Mesodermal cell (in vitro differentiated cells): Measurements from ENCODE around the gene TAP2.

Source experiments
- H3K27ac ChIP-seq: 2 replicates; pipeline ENCODE4 v1.7.0; 2013; ENCODE audit warnings: mild to moderate bottlenecking, low read depth, low read length, moderate library complexity; ENCODE audit not compliant: severe bottlenecking
- H3K36me3 ChIP-seq: 2 replicates; pipeline ENCODE4 v1.7.1; 2013; ENCODE audit warnings: mild to moderate bottlenecking, low read length, moderate library complexity; ENCODE audit not compliant: control insufficient read depth, insufficient read depth
- H3K4me1 ChIP-seq: one replicate; pipeline ENCODE4 v1.7.1; 2013; ENCODE audit warnings: mild to moderate bottlenecking, low read length; ENCODE audit not compliant: insufficient read depth, control insufficient read depth, poor library complexity, severe bottlenecking
- H3K4me3 ChIP-seq: 2 replicates; pipeline ENCODE4 v1.7.0; 2013; ENCODE audit warnings: low read length, control low read depth, mild to moderate bottlenecking; ENCODE audit not compliant: insufficient read depth, poor library complexity, severe bottlenecking; ENCODE audit errors: extremely low read depth
- H3K9me3 ChIP-seq: 2 replicates; pipeline ENCODE4 v1.7.1; 2013; ENCODE audit warnings: mild to moderate bottlenecking, low read length, moderate library complexity; ENCODE audit not compliant: control insufficient read depth
- WGBS, 2 experiments: methylation state at CpG; one replicate each; pipeline ENCODE4 v1.1.5; 2013; ENCODE audit warnings: missing lambda C conversion rate in 2 of 2; ENCODE audit not compliant: insufficient coverage in 2 of 2; 5-methylcytosine and 5-hydroxymethylcytosine counted together

TAP2 gene

GRCh38 chr6:32792901-32793435, 45.6 kb downstream of the TAP2 start:
- Histone ChIP-seq H3K27ac (no peak overlapping the region), H3K4me3 (no peak overlapping the region), H3K36me3 (no peaks in the 10 kb centered on the region), H3K4me1 (peaks cover 5% of the 10 kb centered on the region), H3K9me3 (no peaks in the 10 kb centered on the region)
- no CpG with 5 or more reads among the region's 3 CpGs for WGBS, 2 experiments

GRCh38 chr6:32790306-32790705, 48.2 kb downstream of the TAP2 start:
- Histone ChIP-seq H3K36me3 (no peaks in the 10 kb centered on the region), H3K9me3 (no peaks in the 10 kb centered on the region), H3K27ac (no peak overlapping the region), H3K4me1 (peaks cover 5% of the 10 kb centered on the region), H3K4me3 (no peak overlapping the region)
- 59% methylated on average over 2 of the region's 2 CpGs; no CpG with 5 or more reads in 1 of the 2 experiments for WGBS, 2 experiments
